SK-N-SH treated with all-trans-retinoic acid at 6 μM for 48 hours (cell line): Measurements from ENCODE around the gene VILL.

ENCODE experiments used
- ATAC-seq: fragments of 200-7000 bp; cut with Tn5 transposase; 3 replicates; pipeline ENCODE4 v1.9.1; 2020; ENCODE audit warnings: mild to moderate bottlenecking, moderate library complexity
- ARNTL ChIP-seq: fragments of 450-650 bp; formaldehyde crosslinking; IDR thresholded peaks from 2 replicates; pipeline ENCODE4 v1.5.0; 2020; ENCODE audit warnings: low read depth, mild to moderate bottlenecking, moderate library complexity, borderline replicate concordance
- BACH2 ChIP-seq: fragments of 250-450 bp; sonication (Bioruptor Pico); IDR thresholded peaks from 2 replicates; pipeline ENCODE4 v1.9.0; 2021; ENCODE audit warnings: mild to moderate bottlenecking, borderline replicate concordance
- CSDC2 ChIP-seq: fragments of 250-450 bp; sonication (Bioruptor Pico); IDR thresholded peaks from 2 replicates; pipeline ENCODE4 v1.5.0; 2020; ENCODE audit warnings: mild to moderate bottlenecking, moderate library complexity
- ESRRG ChIP-seq: fragments of 250-450 bp; sonication (Bioruptor Pico); IDR thresholded peaks from 2 replicates; pipeline ENCODE4 v1.6.1; 2021; ENCODE audit warnings: mild to moderate bottlenecking
- GLIS3 ChIP-seq: fragments of 250-450 bp; sonication (Bioruptor Pico); IDR thresholded peaks from 2 replicates; pipeline ENCODE4 v1.5.0; 2020; ENCODE audit warnings: mild to moderate bottlenecking, moderate library complexity
- ISL1 ChIP-seq: fragments of 250-450 bp; sonication (Bioruptor Pico); IDR thresholded peaks from 2 replicates; pipeline ENCODE4 v2.1.2; 2022; ENCODE audit warnings: mild to moderate bottlenecking, moderate library complexity
- OSR1 ChIP-seq: fragments of 250-450 bp; sonication (Bioruptor Pico); IDR thresholded peaks from 2 replicates; pipeline ENCODE4 v1.8.0; 2022; ENCODE audit warnings: moderate library complexity, mild to moderate bottlenecking, inconsistent platforms
- PPARA ChIP-seq: fragments of 250-450 bp; sonication (Bioruptor Pico); IDR thresholded peaks from 2 replicates; pipeline ENCODE4 v1.5.0; 2020; ENCODE audit warnings: mild to moderate bottlenecking, borderline replicate concordance
- RARB ChIP-seq: fragments of 250-450 bp; sonication (Bioruptor Pico); IDR thresholded peaks from 2 replicates; pipeline ENCODE4 v1.8.0; 2021; ENCODE audit warnings: mild to moderate bottlenecking, moderate library complexity
- TCF4 ChIP-seq: fragments of 250-450 bp; sonication (Bioruptor Pico); IDR thresholded peaks from 2 replicates; pipeline ENCODE4 v1.8.0; 2021; ENCODE audit warnings: mild to moderate bottlenecking, moderate library complexity, borderline replicate concordance
- ZC3H10 ChIP-seq: fragments of 250-450 bp; sonication (Bioruptor Pico); IDR thresholded peaks from 2 replicates; pipeline ENCODE4 v1.5.1; 2021; ENCODE audit warnings: mild to moderate bottlenecking, moderate library complexity
- ZFP3 ChIP-seq: fragments of 250-450 bp; sonication (Bioruptor Pico); IDR thresholded peaks from 2 replicates; pipeline ENCODE4 v1.5.0; 2020; ENCODE audit warnings: mild to moderate bottlenecking, moderate library complexity
- ZFP30 ChIP-seq: fragments of 450-650 bp; formaldehyde crosslinking; IDR thresholded peaks from 2 replicates; pipeline ENCODE4 v1.5.0; 2022; ENCODE audit warnings: mild to moderate bottlenecking, moderate library complexity
- ZNF565 ChIP-seq: fragments of 450-650 bp; formaldehyde crosslinking; conservative IDR thresholded peaks from 2 replicates; pipeline ENCODE4 v1.5.0; 2020; ENCODE audit warnings: low read depth, mild to moderate bottlenecking, moderate library complexity
- ZNF70 ChIP-seq: fragments of 450-650 bp; formaldehyde crosslinking; IDR thresholded peaks from 2 replicates; pipeline ENCODE4 v1.5.0; 2020; ENCODE audit warnings: mild to moderate bottlenecking, moderate library complexity
- ZNF8 ChIP-seq: fragments of 450-650 bp; formaldehyde crosslinking; IDR thresholded peaks from 2 replicates; pipeline ENCODE4 v1.5.0; 2020; ENCODE audit warnings: mild to moderate bottlenecking, moderate library complexity
- TF ChIP-seq, protein P1 (sequence below): fragments of 250-450 bp; sonication (Bioruptor Pico); IDR thresholded peaks from 2 replicates; pipeline ENCODE4 v1.8.0; 2021; ENCODE audit warnings: low read depth, mild to moderate bottlenecking, moderate library complexity, borderline replicate concordance
- TF ChIP-seq, protein P2 (sequence below): fragments of 250-450 bp; sonication (Bioruptor Pico); IDR thresholded peaks from 2 replicates; pipeline ENCODE4 v1.8.0; 2020; ENCODE audit warnings: mild to moderate bottlenecking, moderate library complexity, borderline replicate concordance
- TF ChIP-seq, protein P3 (sequence below): fragments of 250-450 bp; sonication (Bioruptor Pico); IDR thresholded peaks from 2 replicates; pipeline ENCODE4 v1.5.1; 2021; ENCODE audit warnings: mild to moderate bottlenecking, moderate library complexity
- TF ChIP-seq, protein P4 (sequence below): fragments of 250-450 bp; sonication (Bioruptor Pico); IDR thresholded peaks from 2 replicates; pipeline ENCODE4 v1.5.1; 2020; ENCODE audit warnings: low read depth, mild to moderate bottlenecking, moderate library complexity
- TF ChIP-seq, protein P5 (sequence below): fragments of 250-450 bp; sonication (Bioruptor Pico); IDR thresholded peaks from 2 replicates; pipeline ENCODE4 v1.5.0; 2020; ENCODE audit warnings: mild to moderate bottlenecking, moderate library complexity

Gene VILL

DNA sequence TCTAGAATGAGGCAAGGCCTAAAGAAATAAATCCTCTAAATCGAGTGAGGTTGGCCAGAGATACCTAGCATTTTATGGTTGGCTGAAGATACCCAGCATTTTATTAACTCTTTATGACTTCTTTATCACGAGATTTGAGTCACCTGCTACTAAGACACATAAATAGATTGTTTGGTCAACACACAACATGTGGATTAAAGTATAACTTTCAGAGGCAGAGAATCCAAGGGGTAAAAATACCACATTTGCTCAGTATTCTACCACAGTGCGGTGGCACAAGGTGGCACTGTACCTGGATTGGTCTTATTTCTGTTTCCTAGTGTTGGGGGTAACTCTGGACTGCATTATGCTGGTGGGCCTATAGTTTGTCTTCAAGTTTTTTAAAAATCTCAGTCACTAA is 27.0 kb upstream of the VILL start:
- ATAC-seq, result no peak
- TF ChIP-seq, protein P1, sequence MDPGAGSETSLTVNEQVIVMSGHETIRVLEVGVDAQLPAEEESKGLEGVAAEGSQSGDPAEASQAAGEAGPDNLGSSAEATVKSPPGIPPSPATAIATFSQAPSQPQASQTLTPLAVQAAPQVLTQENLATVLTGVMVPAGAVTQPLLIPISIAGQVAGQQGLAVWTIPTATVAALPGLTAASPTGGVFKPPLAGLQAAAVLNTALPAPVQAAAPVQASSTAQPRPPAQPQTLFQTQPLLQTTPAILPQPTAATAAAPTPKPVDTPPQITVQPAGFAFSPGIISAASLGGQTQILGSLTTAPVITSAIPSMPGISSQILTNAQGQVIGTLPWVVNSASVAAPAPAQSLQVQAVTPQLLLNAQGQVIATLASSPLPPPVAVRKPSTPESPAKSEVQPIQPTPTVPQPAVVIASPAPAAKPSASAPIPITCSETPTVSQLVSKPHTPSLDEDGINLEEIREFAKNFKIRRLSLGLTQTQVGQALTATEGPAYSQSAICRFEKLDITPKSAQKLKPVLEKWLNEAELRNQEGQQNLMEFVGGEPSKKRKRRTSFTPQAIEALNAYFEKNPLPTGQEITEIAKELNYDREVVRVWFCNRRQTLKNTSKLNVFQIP (CRISPR knock-in tag), result no peak
- TF ChIP-seq GLIS3 (CRISPR knock-in tag) (no peak), RARB (CRISPR knock-in tag) (no peak), CSDC2 (CRISPR knock-in tag) (no peak), BACH2 (CRISPR knock-in tag) (no peak), ISL1 (CRISPR knock-in tag) (no peak), ZNF8 (CRISPR knock-in tag) (no peak), ZNF70 (CRISPR knock-in tag) (no peak), ESRRG (CRISPR knock-in tag) (no peak), ZC3H10 (CRISPR knock-in tag) (no peak), PPARA (CRISPR knock-in tag) (no peak), ZNF565 (no peak), OSR1 (no peak), ZFP30 (no peak), TCF4 (no peak), ZFP3 (CRISPR knock-in tag) (no peak)
- TF ChIP-seq, protein P2, sequence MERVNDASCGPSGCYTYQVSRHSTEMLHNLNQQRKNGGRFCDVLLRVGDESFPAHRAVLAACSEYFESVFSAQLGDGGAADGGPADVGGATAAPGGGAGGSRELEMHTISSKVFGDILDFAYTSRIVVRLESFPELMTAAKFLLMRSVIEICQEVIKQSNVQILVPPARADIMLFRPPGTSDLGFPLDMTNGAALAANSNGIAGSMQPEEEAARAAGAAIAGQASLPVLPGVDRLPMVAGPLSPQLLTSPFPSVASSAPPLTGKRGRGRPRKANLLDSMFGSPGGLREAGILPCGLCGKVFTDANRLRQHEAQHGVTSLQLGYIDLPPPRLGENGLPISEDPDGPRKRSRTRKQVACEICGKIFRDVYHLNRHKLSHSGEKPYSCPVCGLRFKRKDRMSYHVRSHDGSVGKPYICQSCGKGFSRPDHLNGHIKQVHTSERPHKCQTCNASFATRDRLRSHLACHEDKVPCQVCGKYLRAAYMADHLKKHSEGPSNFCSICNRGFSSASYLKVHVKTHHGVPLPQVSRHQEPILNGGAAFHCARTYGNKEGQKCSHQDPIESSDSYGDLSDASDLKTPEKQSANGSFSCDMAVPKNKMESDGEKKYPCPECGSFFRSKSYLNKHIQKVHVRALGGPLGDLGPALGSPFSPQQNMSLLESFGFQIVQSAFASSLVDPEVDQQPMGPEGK (CRISPR knock-in tag), result no peak
- TF ChIP-seq, protein P3, sequence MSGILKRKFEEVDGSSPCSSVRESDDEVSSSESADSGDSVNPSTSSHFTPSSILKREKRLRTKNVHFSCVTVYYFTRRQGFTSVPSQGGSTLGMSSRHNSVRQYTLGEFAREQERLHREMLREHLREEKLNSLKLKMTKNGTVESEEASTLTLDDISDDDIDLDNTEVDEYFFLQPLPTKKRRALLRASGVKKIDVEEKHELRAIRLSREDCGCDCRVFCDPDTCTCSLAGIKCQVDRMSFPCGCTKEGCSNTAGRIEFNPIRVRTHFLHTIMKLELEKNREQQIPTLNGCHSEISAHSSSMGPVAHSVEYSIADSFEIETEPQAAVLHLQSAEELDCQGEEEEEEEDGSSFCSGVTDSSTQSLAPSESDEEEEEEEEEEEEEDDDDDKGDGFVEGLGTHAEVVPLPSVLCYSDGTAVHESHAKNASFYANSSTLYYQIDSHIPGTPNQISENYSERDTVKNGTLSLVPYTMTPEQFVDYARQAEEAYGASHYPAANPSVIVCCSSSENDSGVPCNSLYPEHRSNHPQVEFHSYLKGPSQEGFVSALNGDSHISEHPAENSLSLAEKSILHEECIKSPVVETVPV (CRISPR knock-in tag), result no peak
- TF ChIP-seq, protein P4, sequence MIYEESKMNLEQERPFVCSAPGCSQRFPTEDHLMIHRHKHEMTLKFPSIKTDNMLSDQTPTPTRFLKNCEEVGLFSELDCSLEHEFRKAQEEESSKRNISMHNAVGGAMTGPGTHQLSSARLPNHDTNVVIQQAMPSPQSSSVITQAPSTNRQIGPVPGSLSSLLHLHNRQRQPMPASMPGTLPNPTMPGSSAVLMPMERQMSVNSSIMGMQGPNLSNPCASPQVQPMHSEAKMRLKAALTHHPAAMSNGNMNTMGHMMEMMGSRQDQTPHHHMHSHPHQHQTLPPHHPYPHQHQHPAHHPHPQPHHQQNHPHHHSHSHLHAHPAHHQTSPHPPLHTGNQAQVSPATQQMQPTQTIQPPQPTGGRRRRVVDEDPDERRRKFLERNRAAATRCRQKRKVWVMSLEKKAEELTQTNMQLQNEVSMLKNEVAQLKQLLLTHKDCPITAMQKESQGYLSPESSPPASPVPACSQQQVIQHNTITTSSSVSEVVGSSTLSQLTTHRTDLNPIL, result no peak
- TF ChIP-seq, protein P5, sequence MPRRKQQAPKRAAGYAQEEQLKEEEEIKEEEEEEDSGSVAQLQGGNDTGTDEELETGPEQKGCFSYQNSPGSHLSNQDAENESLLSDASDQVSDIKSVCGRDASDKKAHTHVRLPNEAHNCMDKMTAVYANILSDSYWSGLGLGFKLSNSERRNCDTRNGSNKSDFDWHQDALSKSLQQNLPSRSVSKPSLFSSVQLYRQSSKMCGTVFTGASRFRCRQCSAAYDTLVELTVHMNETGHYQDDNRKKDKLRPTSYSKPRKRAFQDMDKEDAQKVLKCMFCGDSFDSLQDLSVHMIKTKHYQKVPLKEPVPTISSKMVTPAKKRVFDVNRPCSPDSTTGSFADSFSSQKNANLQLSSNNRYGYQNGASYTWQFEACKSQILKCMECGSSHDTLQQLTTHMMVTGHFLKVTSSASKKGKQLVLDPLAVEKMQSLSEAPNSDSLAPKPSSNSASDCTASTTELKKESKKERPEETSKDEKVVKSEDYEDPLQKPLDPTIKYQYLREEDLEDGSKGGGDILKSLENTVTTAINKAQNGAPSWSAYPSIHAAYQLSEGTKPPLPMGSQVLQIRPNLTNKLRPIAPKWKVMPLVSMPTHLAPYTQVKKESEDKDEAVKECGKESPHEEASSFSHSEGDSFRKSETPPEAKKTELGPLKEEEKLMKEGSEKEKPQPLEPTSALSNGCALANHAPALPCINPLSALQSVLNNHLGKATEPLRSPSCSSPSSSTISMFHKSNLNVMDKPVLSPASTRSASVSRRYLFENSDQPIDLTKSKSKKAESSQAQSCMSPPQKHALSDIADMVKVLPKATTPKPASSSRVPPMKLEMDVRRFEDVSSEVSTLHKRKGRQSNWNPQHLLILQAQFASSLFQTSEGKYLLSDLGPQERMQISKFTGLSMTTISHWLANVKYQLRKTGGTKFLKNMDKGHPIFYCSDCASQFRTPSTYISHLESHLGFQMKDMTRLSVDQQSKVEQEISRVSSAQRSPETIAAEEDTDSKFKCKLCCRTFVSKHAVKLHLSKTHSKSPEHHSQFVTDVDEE (CRISPR knock-in tag), result no peak

DNA sequence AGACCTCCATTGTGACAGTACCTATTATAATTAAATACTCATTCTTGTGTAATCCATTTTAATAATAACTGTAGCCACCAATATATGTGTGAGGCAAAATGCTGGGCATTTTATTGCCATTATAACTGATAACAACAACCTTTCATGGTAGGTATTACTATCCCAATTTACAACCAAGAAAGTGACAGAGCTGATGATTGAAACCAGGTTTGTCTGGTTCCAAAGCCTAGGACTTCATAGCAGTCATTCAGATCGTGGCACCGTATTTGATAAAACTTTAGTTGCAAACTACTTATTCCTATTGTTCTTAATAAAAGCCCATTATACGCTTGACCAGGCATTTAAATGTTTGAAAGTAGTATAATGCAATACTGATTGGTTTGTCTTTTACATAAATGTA is 26.4 kb upstream of the VILL start:
- TF ChIP-seq OSR1 (no peak), PPARA (CRISPR knock-in tag) (no peak), ZFP3 (CRISPR knock-in tag) (no peak)
- TF ChIP-seq, protein P2 (CRISPR knock-in tag), result no peak
- no peak for ATAC-seq

DNA sequence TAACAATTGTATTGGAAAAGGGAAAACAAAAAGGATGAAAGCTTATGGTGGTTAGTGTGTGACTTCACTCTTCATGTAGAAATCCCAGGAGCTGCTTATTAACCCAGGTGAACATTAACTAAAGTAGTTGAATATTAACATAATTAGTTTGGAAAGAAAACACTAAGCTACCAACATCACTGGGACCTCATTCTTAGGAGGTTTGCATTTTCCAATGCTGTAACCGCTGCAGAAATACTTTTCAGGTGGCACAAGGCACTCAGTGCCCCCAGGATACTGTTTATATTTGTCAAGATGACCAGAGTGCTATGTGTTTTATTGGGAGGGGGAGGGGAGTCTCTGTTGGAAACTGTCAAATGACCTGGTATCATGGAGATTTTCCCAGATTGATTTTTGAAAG is 25.9 kb upstream of the VILL start:
- no peak for ATAC-seq
- TF ChIP-seq, protein P4, result no peak
- no peak for TF ChIP-seq ISL1 (CRISPR knock-in tag)
- TF ChIP-seq, protein P5 (CRISPR knock-in tag), result no peak
- no peak for TF ChIP-seq ZNF8 (CRISPR knock-in tag)
- no peak for TF ChIP-seq ZFP30
- no peak for TF ChIP-seq OSR1
- TF ChIP-seq CSDC2 (CRISPR knock-in tag), result no peak
- TF ChIP-seq ARNTL (CRISPR knock-in tag), result no peak
- TF ChIP-seq, protein P3 (CRISPR knock-in tag), result no peak
- TF ChIP-seq ZNF70 (CRISPR knock-in tag), result no peak
